NCI-H1105 treated with DMSO at 0.1 percent for 48 hours (cell line): ENCODE results near the gene CMYA5.

Experiments used
- DNase-seq: peaks from one replicate; lab custom pipeline; 2025; lab: John Stamatoyannopoulos, UW

The CMYA5 gene

GRCh38 chr5:79793722-79794121 is 104.1 kb downstream of the CMYA5 start:
- DNase-seq, result no peak

- DNase-seq, result peak; percentile 46
Observed at GRCh38 chr5:79794347-79794746, 104.7 kb downstream of the CMYA5 start.

DNA sequence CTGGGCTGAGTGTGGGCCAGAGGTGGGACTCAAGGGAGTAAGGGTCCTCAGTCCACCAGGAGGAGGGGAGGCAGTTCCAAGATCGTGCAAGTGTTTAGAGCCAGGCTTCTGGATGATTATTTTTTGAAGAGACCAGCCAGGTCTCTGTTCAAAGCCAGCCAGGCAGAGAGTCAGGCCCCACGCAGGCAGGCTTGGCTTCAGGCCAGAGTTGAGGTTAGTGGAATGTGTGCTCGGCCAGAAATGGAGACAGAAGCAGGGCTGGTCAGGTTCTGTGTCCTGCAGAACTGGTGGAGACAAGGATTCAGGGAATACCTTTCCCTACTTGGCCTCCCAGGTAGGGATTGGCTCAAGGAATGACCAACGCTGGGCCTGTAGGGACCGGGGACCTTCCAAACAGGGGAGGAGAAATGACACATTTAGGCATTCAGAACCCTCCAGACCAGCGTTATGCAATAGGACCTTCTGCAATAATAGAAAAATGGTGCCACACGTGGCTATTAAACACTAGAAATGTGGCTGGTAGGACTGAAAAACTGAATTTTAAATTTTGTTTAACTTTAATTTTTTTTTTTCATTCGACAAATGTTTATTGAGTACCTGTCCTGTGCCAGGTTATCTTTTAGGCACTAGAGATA is 106.2 kb downstream of the CMYA5 start:
- DNase-seq, result no peak

- DNase-seq, result no peak
Observed at GRCh38 chr5:79798893-79799590, 109.4 kb downstream of the CMYA5 start.

GRCh38 chr5:79800979-79801827 is 111.6 kb downstream of the CMYA5 start:
- no peak for DNase-seq

DNA sequence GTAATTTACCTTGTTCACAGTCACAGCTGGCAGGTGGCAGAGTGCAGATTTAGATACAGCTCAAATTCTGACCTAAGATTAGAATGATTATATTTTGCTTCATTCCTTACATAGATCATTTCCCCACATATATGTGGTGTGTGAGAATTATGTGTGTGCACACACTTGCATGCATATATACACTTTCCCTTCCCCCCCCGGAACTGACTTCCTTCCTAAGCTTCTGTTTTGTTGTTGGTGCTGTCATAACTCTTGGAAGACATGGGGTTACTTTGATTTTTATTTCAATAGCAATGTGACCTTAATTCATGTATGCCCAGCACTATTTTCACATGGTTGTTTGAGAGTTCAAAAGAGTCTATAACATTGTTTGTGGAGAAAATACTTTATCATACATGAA is 112.8 kb downstream of the CMYA5 start:
- DNase-seq, result no peak

DNA sequence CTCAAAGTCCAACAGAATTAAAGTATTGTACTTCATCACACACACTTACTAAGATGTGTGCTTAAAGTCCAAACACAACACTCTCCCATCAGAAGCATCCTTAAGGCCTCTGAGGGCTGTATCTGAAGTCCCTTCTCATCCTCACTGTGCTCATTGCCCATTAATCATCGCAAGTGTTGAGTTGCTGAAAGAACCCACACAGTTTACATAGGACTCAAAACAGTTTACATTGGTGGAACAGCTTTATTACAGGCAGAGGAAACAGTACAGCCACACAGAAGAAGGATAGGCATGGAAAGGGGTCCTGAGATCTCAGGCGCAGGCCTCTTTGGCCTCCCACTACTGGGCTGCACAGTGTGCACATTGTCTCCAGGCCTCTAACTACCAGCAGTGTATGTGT is 113.4 kb downstream of the CMYA5 start:
- DNase-seq, result no peak

GRCh38 chr5:79806741-79807140 is 117.1 kb downstream of the CMYA5 start:
- DNase-seq, result no peak

DNA sequence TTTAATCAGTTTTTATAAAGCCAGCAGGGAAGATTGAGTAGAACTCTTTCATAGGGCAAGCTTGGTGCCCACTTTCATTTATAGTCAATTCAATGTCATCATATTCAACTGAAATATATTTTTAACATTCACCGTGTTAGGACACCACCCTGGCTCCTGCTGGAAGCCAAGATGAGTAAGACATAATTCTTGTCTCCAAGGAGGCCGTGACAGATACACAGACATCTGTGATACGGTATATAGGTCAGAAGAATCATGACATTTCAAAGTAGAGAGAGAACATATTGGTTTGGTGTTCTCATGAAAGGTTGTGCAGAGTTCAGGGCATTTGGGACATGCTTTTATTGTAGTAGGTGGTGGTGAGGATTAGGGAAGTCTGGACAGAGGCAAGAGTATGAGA is 120.1 kb downstream of the CMYA5 start:
- DNase-seq, result no peak

- DNase-seq, result no peak
Observed at GRCh38 chr5:79811081-79811480, 121.4 kb downstream of the CMYA5 start.

GRCh38 chr5:79811904-79812303 is 122.3 kb downstream of the CMYA5 start:
- no peak for DNase-seq

GRCh38 chr5:79814699-79815098 is 125.1 kb downstream of the CMYA5 start:
- DNase-seq, result no peak

GRCh38 chr5:79816014-79816413 is 126.4 kb downstream of the CMYA5 start:
- no peak for DNase-seq

DNA sequence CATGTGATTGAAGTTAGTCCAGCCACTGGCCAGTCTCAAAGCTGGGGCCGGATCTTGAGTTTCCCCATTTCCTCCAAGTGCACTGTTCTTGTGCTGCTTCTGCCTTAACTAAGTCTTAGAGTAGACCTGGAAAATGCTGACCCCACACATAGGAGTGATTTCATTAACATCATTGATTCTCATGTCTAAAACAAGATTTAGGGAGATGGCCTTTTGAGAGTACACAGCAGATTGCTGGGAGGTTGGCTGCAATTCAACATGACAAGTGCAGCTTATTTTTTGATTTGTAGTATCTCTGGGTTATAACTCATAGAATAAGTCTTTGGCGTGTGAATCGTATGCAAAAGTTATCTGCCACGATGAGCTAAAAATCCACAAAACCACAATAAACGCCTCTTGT is 131.0 kb downstream of the CMYA5 start:
- no peak for DNase-seq

GRCh38 chr5:79824444-79824843 is 134.8 kb downstream of the CMYA5 start:
- no peak for DNase-seq

GRCh38 chr5:79825802-79826201 is 136.2 kb downstream of the CMYA5 start:
- DNase-seq, result no peak

GRCh38 chr5:79827159-79827629 is 137.6 kb downstream of the CMYA5 start:
- no peak for DNase-seq

- no peak for DNase-seq
Observed at GRCh38 chr5:79829260-79829659, 139.6 kb downstream of the CMYA5 start.

- DNase-seq, result no peak
Observed at GRCh38 chr5:79831381-79832309, 142.0 kb downstream of the CMYA5 start.

DNA sequence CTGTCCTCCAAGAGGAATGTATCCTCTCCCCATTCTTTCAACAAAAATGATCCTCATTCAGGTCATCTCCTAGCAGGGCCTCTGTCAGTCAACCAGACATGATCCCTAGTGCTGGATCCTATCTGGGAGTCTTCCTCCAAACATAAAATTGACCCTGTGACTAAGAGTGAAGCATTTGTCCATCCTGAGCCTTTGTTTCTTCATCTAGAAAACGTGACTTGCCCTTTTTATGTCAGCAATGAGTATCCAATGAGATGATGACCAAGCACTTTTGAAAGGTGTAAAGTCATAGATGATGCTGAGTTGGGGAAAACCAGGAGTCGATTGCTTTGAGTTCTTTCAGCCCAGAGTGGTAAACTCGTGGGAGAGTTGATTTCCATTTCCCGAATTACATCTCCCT is 143.3 kb downstream of the CMYA5 start:
- DNase-seq, result no peak

- no peak for DNase-seq
Observed at GRCh38 chr5:79834098-79834753, 144.6 kb downstream of the CMYA5 start.
